Glomerular visceral epithelial cell (primary cell): ENCODE data around the gene PTPN6.

ENCODE experiments used
- DNase-seq: peaks from one replicate; pipeline ENCODE4 v3.0.0-alpha.2; 2016; ENCODE audit errors: extremely low spot score

Gene PTPN6

DNA sequence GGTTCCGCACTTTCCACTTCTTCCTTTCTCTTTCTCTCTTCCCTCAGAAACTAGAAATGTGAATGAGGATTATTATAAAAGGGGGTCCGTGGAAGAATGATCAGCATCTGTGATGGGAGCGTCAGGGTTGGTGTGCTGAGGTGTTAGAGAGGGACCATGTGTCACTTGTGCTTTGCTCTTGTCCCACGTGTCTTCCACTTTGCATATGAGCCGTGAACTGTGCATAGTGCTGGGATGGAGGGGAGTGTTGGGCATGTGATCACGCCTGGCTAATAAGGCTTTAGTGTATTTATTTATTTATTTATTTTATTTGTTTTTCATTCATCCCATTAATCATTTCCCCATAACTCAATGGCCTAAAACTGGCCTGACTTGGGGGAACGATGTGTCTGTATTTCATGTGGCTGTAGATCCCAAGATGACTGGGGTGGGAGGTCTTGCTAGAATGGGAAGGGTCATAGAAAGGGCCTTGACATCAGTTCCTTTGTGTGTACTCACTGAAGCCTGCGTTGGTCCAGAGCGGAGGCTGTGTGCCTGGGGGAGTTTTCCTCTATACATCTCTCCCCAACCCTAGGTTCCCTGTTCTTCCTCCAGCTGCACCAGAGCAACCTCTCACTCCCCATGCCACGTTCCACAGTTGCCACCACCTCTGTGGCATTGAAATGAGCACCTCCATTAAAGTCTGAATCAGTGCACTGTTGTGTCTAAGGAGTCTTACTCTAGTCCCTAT, 28.0 kb upstream of the PTPN6 start:
- no peak for DNase-seq

GRCh38 chr12:6923851-6924250, 27.3 kb upstream of the PTPN6 start:
- DNase-seq = no peak

- DNase-seq = no peak
Measured at GRCh38 chr12:6925239-6925539, 26.0 kb upstream of the PTPN6 start.

DNA sequence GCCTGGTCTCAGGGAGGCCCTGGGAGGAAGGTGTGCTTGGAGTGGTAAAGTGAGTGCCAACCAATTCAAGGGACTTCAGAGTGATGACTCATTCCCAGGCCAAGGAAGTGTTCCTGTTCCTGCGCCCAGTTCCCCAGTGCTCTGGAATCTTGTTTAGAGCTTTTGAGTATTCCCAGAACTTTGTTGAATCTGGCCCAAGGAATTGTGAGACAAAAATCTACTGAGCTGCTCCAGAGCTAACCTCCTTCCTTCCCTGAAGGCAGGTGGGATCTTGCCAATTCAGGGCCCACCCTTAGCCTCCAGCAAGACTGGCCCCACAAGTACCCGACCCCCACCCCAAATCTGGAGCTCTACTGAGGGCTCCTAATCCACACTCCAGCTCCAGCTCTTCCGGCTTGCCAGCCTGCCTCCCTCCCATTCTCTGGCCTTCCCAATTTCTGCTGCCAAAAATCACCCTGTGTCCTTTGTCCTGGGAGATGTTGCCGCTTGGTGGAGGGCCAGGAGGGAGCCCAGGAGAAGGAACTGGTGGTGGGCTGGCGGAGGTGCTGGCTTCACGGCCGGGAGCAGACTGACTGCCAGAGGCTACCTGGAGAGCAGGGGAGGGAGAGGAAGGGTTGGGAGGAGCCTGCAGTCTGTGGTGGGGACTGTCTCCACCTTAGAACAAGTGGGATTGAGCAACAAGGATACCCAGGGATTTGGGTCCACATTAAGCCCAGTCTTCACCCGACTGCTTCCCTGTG, 25.4 kb upstream of the PTPN6 start:
- DNase-seq = peak; percentile 82

DNA sequence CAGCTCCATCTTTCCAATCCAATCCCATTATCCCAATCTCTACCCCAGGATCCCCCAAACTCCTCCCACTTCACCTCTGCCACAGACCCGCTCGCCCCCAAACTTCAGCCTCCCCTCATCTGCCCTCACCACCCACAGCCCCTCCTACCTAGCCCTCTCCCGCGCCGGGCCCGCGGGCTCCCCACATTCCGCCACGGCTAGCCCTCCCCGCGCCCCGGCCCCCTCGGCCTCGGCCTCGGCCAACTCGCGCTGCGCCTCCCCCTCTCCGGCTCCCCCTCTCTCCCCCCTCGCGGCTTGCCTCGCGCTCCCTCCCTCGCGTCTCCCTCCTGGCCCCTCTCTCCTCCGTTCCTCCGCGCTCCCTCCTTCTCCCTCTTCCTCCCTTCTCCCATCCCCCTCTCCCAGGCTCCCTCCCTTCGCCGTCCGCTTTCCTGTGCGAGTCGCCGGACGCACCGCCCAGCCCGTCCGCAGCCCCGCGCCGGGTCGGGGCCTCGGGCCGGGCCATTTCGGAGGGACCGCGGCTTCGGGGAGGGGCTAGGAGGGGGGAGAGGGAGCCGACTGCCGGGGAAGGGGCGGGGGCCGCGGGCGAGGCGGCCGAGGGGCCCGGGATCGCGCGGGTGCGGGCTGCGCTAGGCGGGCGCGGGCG, 23.7 kb upstream of the PTPN6 start, which contains the start of gene ATN1:
Gene ATN1, plus strand, starts transcription at position 581 of the 643 bp plus-strand sequence. CDS start 6,043 bp downstream, outside the sequence.
- DNase-seq = peak; percentile 73

- DNase-seq = no peak
Measured at GRCh38 chr12:6928022-6928702, 23.0 kb upstream of the PTPN6 start.

- DNase-seq = no peak
Measured at GRCh38 chr12:6928703-6929407, 22.3 kb upstream of the PTPN6 start.

GRCh38 chr12:6929466-6930452, 21.4 kb upstream of the PTPN6 start:
- DNase-seq = no peak

DNA sequence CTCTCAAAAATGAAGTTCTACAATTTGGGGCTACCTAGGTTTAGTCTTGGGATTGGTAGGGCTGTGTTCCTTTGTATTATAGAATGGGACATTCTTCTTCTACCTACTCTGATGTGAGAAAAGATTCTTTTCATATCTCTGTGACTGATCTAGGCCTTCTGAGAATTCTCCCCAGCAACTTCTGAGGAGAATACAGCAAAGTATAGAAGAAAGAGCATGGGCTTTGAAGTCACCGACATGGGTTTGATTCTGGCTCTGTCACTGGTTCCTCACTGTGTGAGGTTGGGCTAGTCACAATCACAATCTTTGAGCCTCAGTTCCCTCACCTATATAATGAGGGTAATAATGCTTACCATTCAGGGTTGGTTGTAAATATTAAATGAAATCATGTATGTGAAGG, 18.4 kb upstream of the PTPN6 start:
- no peak for DNase-seq

GRCh38 chr12:6934110-6934509, 17.0 kb upstream of the PTPN6 start:
- no peak for DNase-seq

GRCh38 chr12:6935371-6936193, 15.6 kb upstream of the PTPN6 start:
- no peak for DNase-seq

DNA sequence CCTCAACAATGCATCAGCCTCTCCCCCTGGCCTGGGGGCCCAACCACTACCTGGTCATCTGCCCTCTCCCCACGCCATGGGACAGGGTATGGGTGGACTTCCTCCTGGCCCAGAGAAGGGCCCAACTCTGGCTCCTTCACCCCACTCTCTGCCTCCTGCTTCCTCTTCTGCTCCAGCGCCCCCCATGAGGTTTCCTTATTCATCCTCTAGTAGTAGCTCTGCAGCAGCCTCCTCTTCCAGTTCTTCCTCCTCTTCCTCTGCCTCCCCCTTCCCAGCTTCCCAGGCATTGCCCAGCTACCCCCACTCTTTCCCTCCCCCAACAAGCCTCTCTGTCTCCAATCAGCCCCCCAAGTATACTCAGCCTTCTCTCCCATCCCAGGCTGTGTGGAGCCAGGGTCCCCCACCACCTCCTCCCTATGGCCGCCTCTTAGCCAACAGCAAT, 14.9 kb upstream of the PTPN6 start:
- DNase-seq = no peak

DNA sequence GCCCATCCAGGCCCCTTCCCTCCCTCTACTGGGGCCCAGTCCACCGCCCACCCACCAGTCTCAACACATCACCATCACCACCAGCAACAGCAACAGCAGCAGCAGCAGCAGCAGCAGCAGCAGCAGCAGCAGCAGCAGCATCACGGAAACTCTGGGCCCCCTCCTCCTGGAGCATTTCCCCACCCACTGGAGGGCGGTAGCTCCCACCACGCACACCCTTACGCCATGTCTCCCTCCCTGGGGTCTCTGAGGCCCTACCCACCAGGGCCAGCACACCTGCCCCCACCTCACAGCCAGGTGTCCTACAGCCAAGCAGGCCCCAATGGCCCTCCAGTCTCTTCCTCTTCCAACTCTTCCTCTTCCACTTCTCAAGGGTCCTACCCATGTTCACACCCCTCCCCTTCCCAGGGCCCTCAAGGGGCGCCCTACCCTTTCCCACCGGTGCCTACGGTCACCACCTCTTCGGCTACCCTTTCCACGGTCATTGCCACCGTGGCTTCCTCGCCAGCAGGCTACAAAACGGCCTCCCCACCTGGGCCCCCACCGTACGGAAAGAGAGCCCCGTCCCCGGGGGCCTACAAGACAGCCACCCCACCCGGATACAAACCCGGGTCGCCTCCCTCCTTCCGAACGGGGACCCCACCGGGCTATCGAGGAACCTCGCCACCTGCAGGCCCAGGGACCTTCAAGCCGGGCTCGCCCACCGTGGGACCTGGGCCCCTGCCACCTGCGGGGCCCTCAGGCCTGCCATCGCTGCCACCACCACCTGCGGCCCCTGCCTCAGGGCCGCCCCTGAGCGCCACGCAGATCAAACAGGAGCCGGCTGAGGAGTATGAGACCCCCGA, 14.3 kb upstream of the PTPN6 start:
- no peak for DNase-seq

DNA sequence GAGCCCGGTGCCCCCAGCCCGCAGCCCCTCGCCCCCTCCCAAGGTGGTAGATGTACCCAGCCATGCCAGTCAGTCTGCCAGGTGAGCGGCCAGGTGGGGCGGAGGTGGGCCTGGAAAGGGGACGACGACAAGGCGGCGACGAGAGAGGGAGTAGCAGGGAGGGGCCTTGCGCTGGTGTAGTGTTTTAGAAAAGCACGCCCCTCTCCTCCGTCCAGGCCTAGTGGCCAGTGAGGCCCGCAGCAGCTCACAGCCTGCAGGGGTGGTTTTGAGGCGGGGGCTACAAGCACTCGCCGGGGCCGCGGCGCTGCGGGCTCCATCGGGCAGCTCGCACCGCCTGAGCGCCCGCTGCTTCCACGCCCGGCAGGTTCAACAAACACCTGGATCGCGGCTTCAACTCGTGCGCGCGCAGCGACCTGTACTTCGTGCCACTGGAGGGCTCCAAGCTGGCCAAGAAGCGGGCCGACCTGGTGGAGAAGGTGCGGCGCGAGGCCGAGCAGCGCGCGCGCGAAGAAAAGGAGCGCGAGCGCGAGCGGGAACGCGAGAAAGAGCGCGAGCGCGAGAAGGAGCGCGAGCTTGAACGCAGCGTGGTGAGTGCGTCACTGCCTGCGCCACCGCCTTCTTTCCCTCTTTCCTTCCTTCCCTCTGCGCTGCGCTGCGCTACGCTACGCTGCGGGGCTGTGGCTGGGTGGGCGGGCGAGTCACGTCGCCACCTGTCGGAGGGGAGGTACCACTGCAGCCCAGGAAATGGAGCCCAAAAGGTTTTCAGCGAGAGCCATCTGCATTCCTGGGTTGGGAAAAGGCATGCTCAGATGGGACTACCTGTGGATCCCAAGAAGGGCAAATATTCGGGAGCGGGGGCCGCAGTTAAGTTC, 13.4 kb upstream of the PTPN6 start:
- DNase-seq = peak; percentile 91

DNA sequence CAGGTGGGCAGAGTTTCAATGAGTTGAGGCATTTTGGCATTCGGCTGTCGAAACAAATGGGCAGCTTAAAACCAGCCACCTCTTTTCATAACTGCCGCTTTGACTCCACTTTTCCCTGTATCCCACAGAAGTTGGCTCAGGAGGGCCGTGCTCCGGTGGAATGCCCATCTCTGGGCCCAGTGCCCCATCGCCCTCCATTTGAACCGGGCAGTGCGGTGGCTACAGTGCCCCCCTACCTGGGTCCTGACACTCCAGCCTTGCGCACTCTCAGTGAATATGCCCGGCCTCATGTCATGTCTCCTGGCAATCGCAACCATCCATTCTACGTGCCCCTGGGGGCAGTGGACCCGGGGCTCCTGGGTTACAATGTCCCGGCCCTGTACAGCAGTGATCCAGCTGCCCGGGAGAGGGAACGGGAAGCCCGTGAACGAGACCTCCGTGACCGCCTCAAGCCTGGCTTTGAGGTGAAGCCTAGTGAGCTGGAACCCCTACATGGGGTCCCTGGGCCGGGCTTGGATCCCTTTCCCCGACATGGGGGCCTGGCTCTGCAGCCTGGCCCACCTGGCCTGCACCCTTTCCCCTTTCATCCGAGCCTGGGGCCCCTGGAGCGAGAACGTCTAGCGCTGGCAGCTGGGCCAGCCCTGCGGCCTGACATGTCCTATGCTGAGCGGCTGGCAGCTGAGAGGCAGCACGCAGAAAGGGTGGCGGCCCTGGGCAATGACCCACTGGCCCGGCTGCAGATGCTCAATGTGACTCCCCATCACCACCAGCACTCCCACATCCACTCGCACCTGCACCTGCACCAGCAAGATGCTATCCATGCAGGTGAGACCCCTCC, 12.6 kb upstream of the PTPN6 start:
- DNase-seq = no peak

GRCh38 chr12:6939191-6939540, 12.0 kb upstream of the PTPN6 start:
- no peak for DNase-seq

DNA sequence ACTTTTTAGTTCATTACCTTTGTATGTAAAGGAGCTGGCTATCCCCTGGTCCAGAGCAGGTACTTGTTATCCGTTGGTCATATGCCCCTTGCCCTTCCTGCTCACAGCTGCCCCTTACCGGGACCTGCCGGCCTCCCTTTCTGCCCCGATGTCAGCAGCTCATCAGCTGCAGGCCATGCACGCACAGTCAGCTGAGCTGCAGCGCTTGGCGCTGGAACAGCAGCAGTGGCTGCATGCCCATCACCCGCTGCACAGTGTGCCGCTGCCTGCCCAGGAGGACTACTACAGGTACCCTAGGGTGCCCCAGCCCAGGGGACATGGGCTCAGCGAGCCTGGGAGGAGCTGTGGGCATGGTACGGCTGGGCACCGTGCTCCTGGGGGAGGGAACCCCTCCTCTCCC, 9.9 kb upstream of the PTPN6 start:
- no peak for DNase-seq
